ENCODE measurements around the gene FAM24A. TPM values are rescaled to one million over a fixed set of nuclear protein-coding genes. Genes with fewer than 3 reads are reported as not detected.
"Not testable (repeated sequence)": the region's sequence is repeated elsewhere in the genome, so short reads cannot be mapped to it uniquely, and the experiment has no call there.

The FAM24A gene
- total and polyA plus RNA-seq, 10 donors: not detected

GRCh38 chr10:122882766-122883165 lies 27.6 kb upstream of the FAM24A start:
- H3K36me3 ChIP-seq: no peaks in the 10 kb centered on the region
- no peak for DNase-seq
- no peak overlapping the region for H3K27ac ChIP-seq
- H3K4me1 ChIP-seq: peaks cover 0 to 26% (median 21%) of the 10 kb centered on the region in 6 donors
- intact Hi-C loops (cut with DNase I; ENCODE audit: low total_unique reads): no loop called here
- H3K9me3 ChIP-seq: no peaks in the 10 kb centered on the region
- no peak for TF ChIP-seq POLR2A (IDR thresholded peaks at IDR 0.05)
- TF ChIP-seq POLR2AphosphoS5 (IDR thresholded peaks at IDR 0.05): no peak
- TF ChIP-seq, protein P1, sequence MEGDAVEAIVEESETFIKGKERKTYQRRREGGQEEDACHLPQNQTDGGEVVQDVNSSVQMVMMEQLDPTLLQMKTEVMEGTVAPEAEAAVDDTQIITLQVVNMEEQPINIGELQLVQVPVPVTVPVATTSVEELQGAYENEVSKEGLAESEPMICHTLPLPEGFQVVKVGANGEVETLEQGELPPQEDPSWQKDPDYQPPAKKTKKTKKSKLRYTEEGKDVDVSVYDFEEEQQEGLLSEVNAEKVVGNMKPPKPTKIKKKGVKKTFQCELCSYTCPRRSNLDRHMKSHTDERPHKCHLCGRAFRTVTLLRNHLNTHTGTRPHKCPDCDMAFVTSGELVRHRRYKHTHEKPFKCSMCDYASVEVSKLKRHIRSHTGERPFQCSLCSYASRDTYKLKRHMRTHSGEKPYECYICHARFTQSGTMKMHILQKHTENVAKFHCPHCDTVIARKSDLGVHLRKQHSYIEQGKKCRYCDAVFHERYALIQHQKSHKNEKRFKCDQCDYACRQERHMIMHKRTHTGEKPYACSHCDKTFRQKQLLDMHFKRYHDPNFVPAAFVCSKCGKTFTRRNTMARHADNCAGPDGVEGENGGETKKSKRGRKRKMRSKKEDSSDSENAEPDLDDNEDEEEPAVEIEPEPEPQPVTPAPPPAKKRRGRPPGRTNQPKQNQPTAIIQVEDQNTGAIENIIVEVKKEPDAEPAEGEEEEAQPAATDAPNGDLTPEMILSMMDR (IDR thresholded peaks at IDR 0.05 in 8 of 11, conservative IDR thresholded peaks at IDR 0.05 in 3 of 11): no peak
- H3K27me3 ChIP-seq (replicated peaks in 1 of 7): peaks cover 0 to 6% (median 0%) of the 10 kb centered on the region in 7 donors
- H3K4me3 ChIP-seq: no peak overlapping the region

DNA sequence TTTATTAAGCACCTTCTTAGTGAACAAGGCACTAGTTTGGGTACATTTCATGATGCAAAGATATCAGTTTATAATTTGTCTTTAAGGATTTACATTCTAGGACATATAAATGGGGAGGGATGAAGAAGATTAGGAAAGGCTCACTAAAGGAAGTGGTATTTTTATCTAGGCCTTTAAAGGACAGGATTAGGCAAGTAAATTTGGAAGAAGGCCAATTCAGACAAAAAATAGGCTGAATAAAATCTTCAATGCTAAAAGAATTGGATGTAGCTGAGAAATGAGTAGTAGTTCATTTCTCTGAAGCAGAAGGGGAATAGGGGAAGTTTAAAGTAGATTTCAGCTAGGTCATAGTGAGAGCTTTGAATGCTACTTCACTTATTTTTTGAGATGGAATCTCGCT lies 26.2 kb upstream of the FAM24A start:
- 78 to 100% (median 81%) methylated on average over 1 of the region's 1 CpG for WGBS, 5 donors
- intact Hi-C loops (cut with DNase I; ENCODE audit: low total_unique reads): no loop called here

GRCh38 chr10:122894261-122894944 lies 16.0 kb upstream of the FAM24A start:
- H3K27ac ChIP-seq: no peak overlapping the region
- no peaks in the 10 kb centered on the region for H3K9me3 ChIP-seq
- intact Hi-C loops (cut with DNase I; ENCODE audit: low total_unique reads): no loop called here
- 86 to 93% (median 89%) methylated on average over 5 of the region's 5 CpGs for WGBS, 5 donors
- no peak overlapping the region for H3K4me3 ChIP-seq
- H3K27me3 ChIP-seq (replicated peaks in 1 of 7): no peaks in the 10 kb centered on the region
- TF ChIP-seq POLR2AphosphoS5 (IDR thresholded peaks at IDR 0.05) (no peak), POLR2A (IDR thresholded peaks at IDR 0.05) (no peak)
- TF ChIP-seq, protein P1 (IDR thresholded peaks at IDR 0.05 in 8 of 11, conservative IDR thresholded peaks at IDR 0.05 in 3 of 11): no peak
- H3K4me1 ChIP-seq: no peaks in the 10 kb centered on the region
- no peak for DNase-seq
- H3K36me3 ChIP-seq: no peaks in the 10 kb centered on the region

More for the DNA sequence above, 26.2 kb upstream of the FAM24A start:
- no peak for DNase-seq
- no peak overlapping the region for H3K27ac ChIP-seq
- H3K4me1 ChIP-seq: peaks cover 0 to 12% (median 9%) of the 10 kb centered on the region in 6 donors
- TF ChIP-seq, protein P1 (IDR thresholded peaks at IDR 0.05 in 8 of 11, conservative IDR thresholded peaks at IDR 0.05 in 3 of 11): no peak
- TF ChIP-seq POLR2AphosphoS5 (IDR thresholded peaks at IDR 0.05) (no peak), POLR2A (IDR thresholded peaks at IDR 0.05) (no peak)
- H3K27me3 ChIP-seq (replicated peaks in 1 of 7): peaks cover 0 to 6% (median 0%) of the 10 kb centered on the region in 7 donors
- no peak overlapping the region for H3K4me3 ChIP-seq
- no peaks in the 10 kb centered on the region for H3K36me3 ChIP-seq
- H3K9me3 ChIP-seq: no peaks in the 10 kb centered on the region

- H3K27ac ChIP-seq; intact Hi-C loops (cut with DNase I; ENCODE audit: low total_unique reads); H3K36me3 ChIP-seq; H3K27me3 ChIP-seq (replicated peaks in 1 of 7); H3K4me1 ChIP-seq; DNase-seq; H3K4me3 ChIP-seq: not testable (repeated sequence)
- H3K9me3 ChIP-seq: peaks cover 0 to 11% (median 7%) of the 10 kb centered on the region in 8 donors
- WGBS, 5 donors: 73 to 82% (median 80%) methylated on average over 4 of the region's 4 CpGs
These were observed 6.5 kb upstream of the FAM24A start for GRCh38 chr10:122903861-122904260.

All from spleen (tissue), 11 donors.